ENCODE results near the gene AHCTF1. TPM values are rescaled to one million over a fixed set of nuclear protein-coding genes. Genes with fewer than 3 reads are reported as not detected.

Gene AHCTF1
- total and polyA plus RNA-seq, 10 of the 15 experiments (the other 5 are each of a cell fraction or from before 2014, with no cell fraction given), result 3.4 to 45.5 (median 17.8) TPM

DNA sequence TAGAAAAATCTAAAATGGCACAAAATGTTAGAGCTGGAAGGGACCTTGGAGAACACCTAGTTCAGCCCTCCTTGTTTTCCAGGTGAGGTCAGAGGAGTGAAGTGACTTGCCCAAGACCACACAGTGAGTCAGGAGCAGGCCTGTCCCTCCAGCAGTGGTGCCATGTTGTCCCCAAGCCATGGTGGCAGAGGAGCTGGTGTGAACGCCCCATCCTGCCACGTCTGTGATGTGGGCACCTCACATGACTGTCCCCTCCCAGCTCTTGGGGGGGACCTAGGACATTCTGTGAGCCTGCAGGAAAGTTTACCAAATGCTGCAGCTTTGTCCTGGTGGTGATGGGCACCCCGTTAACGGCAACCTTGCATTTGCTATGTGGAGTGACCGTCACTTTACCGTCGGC lies 141.4 kb downstream of the AHCTF1 start:
- BruUV-seq (replicated peaks), result no TSS peak
- H2AFZ ChIP-seq (ENCODE audit: control insufficient read depth, low read depth, low read length), result no peak overlapping the region
- ChIA-PET POLR2A (no interaction called here), RAD21 (ENCODE audit: unreplicated experiment) (no interaction called here), SMC1A (ENCODE audit: uncharacterized antibody, unreplicated experiment) (no interaction called here), CTCF (no interaction called here)
- intact Hi-C loops (cut with micrococcal nuclease; ENCODE audit: unreplicated experiment), result no loop called here
- H3K9me3 ChIP-seq (replicated peaks; ENCODE audit: control insufficient read depth, insufficient read depth, low read length), result no peaks in the 10 kb centered on the region
- no peak overlapping the region for H3K4me2 ChIP-seq (ENCODE audit: control insufficient read depth, insufficient read depth)
- FAIRE-seq (no peak), ATAC-seq (no peak), DNase-seq (ENCODE audit: low read depth, low spot score) (no peak)
- 67% methylated on average over 7 of the region's 7 CpGs for WGBS (ENCODE audit: insufficient coverage, insufficient replicate concordance, low lambda C conversion rate, missing lambda C conversion rate)
- no peak overlapping the region for H3K4me3 ChIP-seq
- H3K27me3 ChIP-seq (replicated peaks in 1 of 2; ENCODE audit: control insufficient read depth in 2 of 2, insufficient read depth in 2 of 2, low read length in 1 of 2), result no peaks in the 10 kb centered on the region
- no peaks in the 10 kb centered on the region for H3K36me3 ChIP-seq (ENCODE audit: control insufficient read depth in 2 of 2, insufficient read depth in 2 of 2, low read length in 1 of 2)
- TF ChIP-seq RAD21 (IDR thresholded peaks at IDR 0.05; ENCODE audit: insufficient read depth, low read depth, low read length) (no peak), WRNIP1 (IDR thresholded peaks at IDR 0.05; ENCODE audit: borderline replicate concordance, low read depth, low read length) (no peak), USF1 (IDR thresholded peaks at IDR 0.05; ENCODE audit: borderline replicate concordance, extremely low read length, insufficient read depth, low read depth, low read length) (no peak), TCF3 (IDR thresholded peaks at IDR 0.05; ENCODE audit: borderline replicate concordance, insufficient read depth, low read depth, low read length) (no peak), ZNF622 (IDR thresholded peaks at IDR 0.05) (no peak)
- TF ChIP-seq, protein P1, sequence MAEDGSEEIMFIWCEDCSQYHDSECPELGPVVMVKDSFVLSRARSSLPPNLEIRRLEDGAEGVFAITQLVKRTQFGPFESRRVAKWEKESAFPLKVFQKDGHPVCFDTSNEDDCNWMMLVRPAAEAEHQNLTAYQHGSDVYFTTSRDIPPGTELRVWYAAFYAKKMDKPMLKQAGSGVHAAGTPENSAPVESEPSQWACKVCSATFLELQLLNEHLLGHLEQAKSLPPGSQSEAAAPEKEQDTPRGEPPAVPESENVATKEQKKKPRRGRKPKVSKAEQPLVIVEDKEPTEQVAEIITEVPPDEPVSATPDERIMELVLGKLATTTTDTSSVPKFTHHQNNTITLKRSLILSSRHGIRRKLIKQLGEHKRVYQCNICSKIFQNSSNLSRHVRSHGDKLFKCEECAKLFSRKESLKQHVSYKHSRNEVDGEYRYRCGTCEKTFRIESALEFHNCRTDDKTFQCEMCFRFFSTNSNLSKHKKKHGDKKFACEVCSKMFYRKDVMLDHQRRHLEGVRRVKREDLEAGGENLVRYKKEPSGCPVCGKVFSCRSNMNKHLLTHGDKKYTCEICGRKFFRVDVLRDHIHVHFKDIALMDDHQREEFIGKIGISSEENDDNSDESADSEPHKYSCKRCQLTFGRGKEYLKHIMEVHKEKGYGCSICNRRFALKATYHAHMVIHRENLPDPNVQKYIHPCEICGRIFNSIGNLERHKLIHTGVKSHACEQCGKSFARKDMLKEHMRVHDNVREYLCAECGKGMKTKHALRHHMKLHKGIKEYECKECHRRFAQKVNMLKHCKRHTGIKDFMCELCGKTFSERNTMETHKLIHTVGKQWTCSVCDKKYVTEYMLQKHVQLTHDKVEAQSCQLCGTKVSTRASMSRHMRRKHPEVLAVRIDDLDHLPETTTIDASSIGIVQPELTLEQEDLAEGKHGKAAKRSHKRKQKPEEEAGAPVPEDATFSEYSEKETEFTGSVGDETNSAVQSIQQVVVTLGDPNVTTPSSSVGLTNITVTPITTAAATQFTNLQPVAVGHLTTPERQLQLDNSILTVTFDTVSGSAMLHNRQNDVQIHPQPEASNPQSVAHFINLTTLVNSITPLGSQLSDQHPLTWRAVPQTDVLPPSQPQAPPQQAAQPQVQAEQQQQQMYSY (CRISPR knock-in tag; IDR thresholded peaks at IDR 0.05), result no peak
- in situ Hi-C loops (cut with MboI), result no loop called here
- H3K79me2 ChIP-seq (ENCODE audit: control insufficient read depth, insufficient read depth, low read length), result no peaks in the 10 kb centered on the region
- H3K4me1 ChIP-seq (ENCODE audit: control insufficient read depth, insufficient read depth, low read length), result no peaks in the 10 kb centered on the region
- H3K27ac ChIP-seq (ENCODE audit: control insufficient read depth, insufficient read depth), result no peak overlapping the region
- no peak overlapping the region for H3K9ac ChIP-seq (ENCODE audit: control insufficient read depth, insufficient read depth, low read length)
- H4K20me1 ChIP-seq (ENCODE audit: control insufficient read depth, insufficient read depth), result no peaks in the 10 kb centered on the region
